GM19438 (cell line): Measurements from ENCODE around the gene AP5B1.

Experiments used
- ATAC-seq: cut with Tn5 transposase; IDR thresholded peaks from one replicate; pipeline ENCODE4 v1.9.1; 2021; ENCODE audit warnings: low read depth; ENCODE audit not compliant: unreplicated experiment

Gene AP5B1

GRCh38 chr11:65786008-65786785 lies 5.4 kb upstream of the AP5B1 start:
- no peak for ATAC-seq

- ATAC-seq: no peak
These were observed 4.7 kb upstream of the AP5B1 start for GRCh38 chr11:65785319-65786007.

DNA sequence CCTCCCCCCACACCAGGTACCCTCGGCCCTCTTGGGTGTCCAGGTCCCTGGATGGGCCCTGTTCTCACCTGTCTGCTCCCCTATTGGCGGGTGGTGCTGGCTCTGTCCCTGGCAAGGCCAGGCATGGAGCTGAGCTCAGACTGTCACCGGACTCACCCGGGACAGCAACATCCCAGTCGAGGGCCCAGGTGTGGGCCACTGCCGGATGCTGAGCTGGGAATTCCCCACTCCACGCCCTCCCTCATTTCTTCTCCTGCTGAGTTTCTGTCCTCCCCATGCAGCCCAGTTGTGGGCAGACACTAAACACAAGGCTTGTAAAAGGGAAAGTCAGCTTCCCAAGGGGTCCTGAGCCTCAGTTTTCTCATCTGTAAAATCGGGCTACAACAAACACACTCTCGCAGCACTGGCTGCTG lies 2.0 kb upstream of the AP5B1 start:
- no peak for ATAC-seq

DNA sequence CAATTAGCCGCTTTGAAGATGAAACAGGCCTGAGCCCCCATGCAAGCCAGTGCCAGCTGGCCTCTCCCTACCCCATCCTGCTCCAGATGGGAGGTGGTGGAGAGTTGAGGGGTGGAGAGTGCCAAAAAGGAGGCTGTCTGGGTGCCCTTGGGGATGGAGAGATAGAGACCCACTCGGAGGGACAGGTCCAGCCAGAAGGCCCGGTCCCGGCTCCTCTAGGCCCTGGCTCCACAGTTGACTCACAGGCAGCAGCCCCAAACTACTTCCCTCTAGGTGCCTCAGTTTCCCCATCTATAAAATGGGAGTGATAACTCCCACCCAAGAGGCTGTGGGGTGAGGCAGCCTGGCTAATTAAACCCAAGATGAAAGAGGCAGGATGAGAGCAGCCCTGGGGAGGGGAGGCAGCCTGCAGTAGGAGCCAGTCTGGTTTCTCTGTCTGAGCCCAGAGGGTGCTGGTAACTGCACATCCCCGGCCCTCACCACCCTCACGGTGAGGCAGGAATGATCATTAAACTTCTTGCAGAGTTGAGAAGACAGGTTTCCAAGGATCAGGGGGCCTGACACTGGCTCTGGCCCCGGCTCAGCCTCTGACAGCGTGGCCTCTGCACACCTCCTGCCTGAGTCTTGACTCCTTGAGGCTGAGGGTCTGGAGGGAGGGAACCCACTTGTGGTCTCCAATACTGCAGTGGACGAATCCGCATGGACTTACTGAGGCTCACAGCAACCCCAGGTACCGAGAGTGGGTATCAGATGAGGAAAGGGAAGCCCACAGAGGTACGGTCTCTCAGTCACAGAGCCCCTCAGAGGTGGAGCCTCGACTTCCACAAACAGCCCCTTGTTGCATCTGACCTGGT lies 1.4 kb upstream of the AP5B1 start:
- ATAC-seq: no peak

- peak; percentile 34 for ATAC-seq
These were observed 581 bp upstream of the AP5B1 start for GRCh38 chr11:65781152-65781961.

DNA sequence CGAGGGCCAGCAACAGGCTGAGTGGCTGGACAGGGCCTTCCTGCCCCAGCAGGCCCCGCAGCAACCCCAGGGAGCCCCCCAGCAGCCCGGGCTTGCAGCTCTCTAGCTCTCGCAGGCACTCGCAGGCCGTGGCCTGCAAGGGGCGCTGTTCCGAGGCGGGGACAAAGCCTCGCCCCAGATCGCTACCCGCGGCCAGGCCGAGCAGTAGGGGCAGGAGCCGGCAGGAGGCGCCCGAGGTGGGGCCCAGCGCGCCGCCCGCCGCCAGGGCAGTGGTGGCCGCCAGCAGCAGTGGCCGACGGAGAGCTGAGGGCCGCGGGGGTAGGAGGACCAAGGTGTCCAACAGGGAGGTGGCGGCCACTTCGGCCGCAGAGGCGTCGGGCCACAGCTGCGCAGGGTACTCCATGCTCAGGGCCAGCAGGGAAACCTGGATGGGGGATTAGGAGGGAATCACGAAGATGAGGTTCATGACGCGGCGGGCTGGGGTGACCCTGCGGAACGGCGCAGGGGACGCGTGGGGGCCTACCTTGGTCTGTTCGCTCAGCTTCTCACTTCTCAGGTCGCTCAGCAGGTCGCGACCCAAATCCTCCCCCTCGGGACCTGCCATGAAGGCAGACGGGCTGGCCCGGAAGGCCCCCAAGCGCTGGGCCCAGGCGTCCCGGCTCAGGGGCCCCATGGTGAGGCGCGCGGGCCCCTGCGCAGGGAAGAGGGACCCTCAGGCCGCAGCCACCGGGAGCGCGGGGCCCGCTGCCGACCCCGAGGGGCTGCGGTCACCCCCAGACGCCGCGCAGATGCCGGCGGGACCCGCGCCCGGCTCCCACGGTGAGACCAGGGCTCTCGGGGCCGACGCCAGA lies 632 bp downstream of the AP5B1 start:
- peak; percentile 17 for ATAC-seq

DNA sequence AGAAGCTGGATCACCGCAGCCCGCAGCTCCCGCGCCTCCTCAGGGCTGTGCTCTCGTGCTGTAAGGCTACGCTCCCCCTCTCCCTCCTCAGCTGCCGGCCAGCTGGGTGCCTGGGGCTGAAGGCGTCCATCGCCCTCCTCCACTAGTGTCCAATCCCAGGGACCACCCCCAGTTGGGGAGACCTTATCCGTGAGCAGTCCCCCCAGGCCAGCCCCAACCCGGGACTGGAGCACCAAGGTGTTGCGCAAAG lies 1.2 kb downstream of the AP5B1 start:
- no peak for ATAC-seq

- no peak for ATAC-seq
These were observed 1.7 kb downstream of the AP5B1 start for GRCh38 chr11:65778901-65779668.

DNA sequence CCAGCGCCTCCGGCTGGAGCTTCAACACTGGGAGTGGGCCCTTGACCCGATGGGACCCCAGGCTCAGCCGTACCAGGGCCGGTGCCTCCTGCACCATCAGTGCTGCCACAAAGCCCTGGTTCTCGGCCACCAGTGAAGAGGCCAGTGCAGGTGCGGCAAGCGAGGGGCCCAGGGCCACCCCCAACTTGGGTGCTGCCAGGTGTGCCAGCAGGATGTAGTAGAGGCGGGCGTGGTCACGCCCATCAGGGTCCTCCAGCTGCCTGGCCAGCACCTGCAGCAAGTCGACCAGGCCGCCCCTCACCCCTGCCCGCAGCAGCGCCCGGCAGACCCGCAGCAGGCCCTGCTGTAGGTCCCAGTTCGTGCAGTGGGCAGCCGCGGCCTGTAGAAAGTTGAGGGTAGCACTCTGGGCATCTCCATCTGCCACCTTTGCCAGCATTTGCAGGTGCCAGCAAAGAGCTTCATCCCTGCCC lies 2.3 kb downstream of the AP5B1 start:
- ATAC-seq: no peak

GRCh38 chr11:65777821-65778361 lies 2.9 kb downstream of the AP5B1 start:
- ATAC-seq: no peak

GRCh38 chr11:65777241-65777640 lies 3.5 kb downstream of the AP5B1 start:
- ATAC-seq: no peak

- no peak for ATAC-seq
These were observed 4.0 kb downstream of the AP5B1 start for GRCh38 chr11:65776710-65777141.

- no peak for ATAC-seq
These were observed 4.6 kb downstream of the AP5B1 start for GRCh38 chr11:65776196-65776595.

GRCh38 chr11:65774525-65775306 lies 6.1 kb downstream of the AP5B1 start:
- ATAC-seq: no peak

- no peak for ATAC-seq
These were observed 6.9 kb downstream of the AP5B1 start for GRCh38 chr11:65773784-65774411.

- ATAC-seq: no peak
These were observed 9.1 kb downstream of the AP5B1 start for GRCh38 chr11:65771589-65772112.

GRCh38 chr11:65770951-65771567 lies 9.7 kb downstream of the AP5B1 start:
- ATAC-seq: no peak
